Measurements from ENCODE around the gene YWHAB. TPM values are rescaled to one million over a fixed set of nuclear protein-coding genes. Genes with fewer than 3 reads are reported as not detected.

The YWHAB gene
- total and polyA plus RNA-seq, 2 donors (not counting 1 experiment from before 2014, with no cell fraction given), result 80.3 to 200 TPM

Other genes starting within 250 kb of the YWHAB start
- gene ADA, start 234.0 kb upstream of the YWHAB start, total RNA-seq, result 34.2 and 34.3 TPM in 2 replicates
- gene ADA, start 234.0 kb upstream of the YWHAB start, polyA plus RNA-seq, result 10.0 and 13.0 TPM in 2 replicates
- not detected in 2 replicates for gene CCN5, start 170.3 kb upstream of the YWHAB start, total RNA-seq
- not detected in 2 replicates for gene CCN5, start 170.3 kb upstream of the YWHAB start, polyA plus RNA-seq
- gene KCNK15, start 139.8 kb upstream of the YWHAB start, total RNA-seq, result 0.17 TPM in 1 of 2 replicates, not detected in the other
- gene KCNK15, start 139.8 kb upstream of the YWHAB start, polyA plus RNA-seq, result not detected in 2 replicates
- gene RIMS4, start 75.2 kb upstream of the YWHAB start, total RNA-seq, result not detected in 2 replicates
- not detected in 2 replicates for gene RIMS4, start 75.2 kb upstream of the YWHAB start, polyA plus RNA-seq
- gene PABPC1L, start 24.4 kb downstream of the YWHAB start, total RNA-seq, result 100 and 105 TPM in 2 replicates
- 295 and 323 TPM in 2 replicates for gene PABPC1L, start 24.4 kb downstream of the YWHAB start, polyA plus RNA-seq
- gene TOMM34, start 74.7 kb downstream of the YWHAB start, total RNA-seq, result 21.8 and 21.9 TPM in 2 replicates
- gene TOMM34, start 74.7 kb downstream of the YWHAB start, polyA plus RNA-seq, result 17.5 and 19.1 TPM in 2 replicates
- gene STK4, start 80.8 kb downstream of the YWHAB start, total RNA-seq, result 323 and 324 TPM in 2 replicates
- 38.9 and 66.0 TPM in 2 replicates for gene STK4, start 80.8 kb downstream of the YWHAB start, polyA plus RNA-seq
- gene KCNS1, start 215.4 kb downstream of the YWHAB start, total RNA-seq, result not detected in 2 replicates
- gene KCNS1, start 215.4 kb downstream of the YWHAB start, polyA plus RNA-seq, result 0.04 TPM in 1 of 2 replicates, not detected in the other
- not detected in 2 replicates for gene WFDC5, start 229.5 kb downstream of the YWHAB start, total RNA-seq
- not detected in 2 replicates for gene WFDC5, start 229.5 kb downstream of the YWHAB start, polyA plus RNA-seq
- gene WFDC12, start 238.8 kb downstream of the YWHAB start, total RNA-seq, result not detected in 2 replicates
- gene WFDC12, start 238.8 kb downstream of the YWHAB start, polyA plus RNA-seq, result not detected in 2 replicates

Measured in B cell (primary cell).